ENCODE data around the gene ZFAND6. TPM values are rescaled to one million over a fixed set of nuclear protein-coding genes. Genes with fewer than 3 reads are reported as not detected.

Gene ZFAND6
- polyA plus RNA-seq, 6 donors from 2014 or later, result 106 to 189 (median 148) TPM

GRCh38 chr15:80185152-80185551 is 125.7 kb downstream of the ZFAND6 start:
- Mint-ChIP-seq H3K4me3 (no peak overlapping the region), H3K36me3 (peaks cover 0 to 22% of the 10 kb centered on the region in 2 donors), H3K9me3 (peaks cover 0 to 5% (median 0%) of the 10 kb centered on the region in 7 donors), H3K4me1 (no peaks in the 10 kb centered on the region), H3K27ac (no peak overlapping the region), H3K27me3 (no peaks in the 10 kb centered on the region)
- no peak for ATAC-seq (ENCODE audit: low read depth in 2 of 2)
- DNase-seq, result no peak

DNA sequence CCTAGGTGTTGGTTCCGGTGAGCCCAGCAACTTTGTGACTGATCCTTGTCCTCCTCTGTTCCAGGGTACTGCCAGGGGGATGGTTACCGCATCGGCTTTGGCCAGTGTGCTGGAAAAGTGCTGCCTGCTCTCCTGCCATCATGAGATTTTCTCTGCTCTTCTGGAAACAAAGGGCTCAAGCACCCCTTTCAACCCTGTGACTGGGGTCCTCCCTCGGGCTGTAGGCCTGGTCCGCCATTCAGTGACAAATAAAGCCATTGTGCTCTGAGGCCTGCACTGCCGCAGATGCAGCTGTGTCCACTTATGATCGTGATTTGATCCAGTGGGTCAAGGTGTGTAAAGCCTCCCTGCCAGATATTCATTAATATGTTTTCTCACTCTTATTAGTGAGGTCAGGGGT is 126.6 kb downstream of the ZFAND6 start:
- ATAC-seq (ENCODE audit: low read depth in 2 of 2), result no peak
- peaks cover 0 to 5% (median 0%) of the 10 kb centered on the region in 7 donors for H3K9me3 Mint-ChIP-seq
- H3K27me3 Mint-ChIP-seq, result no peaks in the 10 kb centered on the region
- no peak for DNase-seq
- peaks cover 0 to 21% of the 10 kb centered on the region in 2 donors for H3K36me3 Mint-ChIP-seq
- H3K27ac Mint-ChIP-seq, result no peak overlapping the region
- H3K4me1 Mint-ChIP-seq, result no peaks in the 10 kb centered on the region
- H3K4me3 Mint-ChIP-seq, result no peak overlapping the region

DNA sequence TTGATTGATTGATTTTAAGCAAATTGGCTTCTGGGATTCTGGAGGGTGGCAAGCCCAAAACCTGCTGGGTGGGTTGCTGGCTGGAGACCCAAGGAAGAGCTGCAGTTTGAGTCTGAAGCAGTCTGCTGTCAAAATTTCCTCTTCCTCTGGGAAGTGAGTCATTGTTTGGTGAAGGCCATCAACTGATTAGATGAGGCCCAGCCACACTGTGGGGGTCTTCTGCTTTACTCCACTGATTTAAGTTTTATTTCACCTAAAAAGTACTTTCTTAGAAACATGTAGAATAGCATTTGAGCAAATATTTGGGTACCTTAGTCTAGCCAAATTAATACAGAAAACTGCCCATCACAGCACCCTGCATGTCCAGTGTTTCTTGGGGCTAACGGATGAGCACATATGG is 127.1 kb downstream of the ZFAND6 start:
- Mint-ChIP-seq H3K27me3 (no peaks in the 10 kb centered on the region), H3K36me3 (peaks cover 0 to 19% of the 10 kb centered on the region in 2 donors), H3K9me3 (peaks cover 0 to 5% (median 0%) of the 10 kb centered on the region in 7 donors), H3K4me3 (no peak overlapping the region), H3K4me1 (no peaks in the 10 kb centered on the region), H3K27ac (no peak overlapping the region)
- ATAC-seq (ENCODE audit: low read depth in 2 of 2) (no peak), DNase-seq (no peak)

Other genes starting within 250 kb of the ZFAND6 start
- gene MTHFS, start 162.7 kb upstream of the ZFAND6 start, polyA plus RNA-seq (ENCODE audit: low read depth in 6 of 6), result 100 to 1,000 TPM in 1 of 6 donors, 10 to 100 TPM in 5; 60.0 to 107 (median 76.3) TPM
- 10 to 100 TPM; 30.9 to 58.4 (median 44.4) TPM for gene BCL2A1, start 88.5 kb upstream of the ZFAND6 start, polyA plus RNA-seq (ENCODE audit: low read depth in 6 of 6)
- 1 to 10 TPM in 2 of 6 donors, under 1 TPM in 3, not detected in 1; 0.58 to 1.7 (median 0.97) TPM for gene FAH, start 93.3 kb downstream of the ZFAND6 start, polyA plus RNA-seq (ENCODE audit: low read depth in 6 of 6)
- not detected for gene CTXND1, start 192.5 kb downstream of the ZFAND6 start, polyA plus RNA-seq (ENCODE audit: low read depth in 6 of 6)

Measured in naive B cell (primary cell).